HCT116 (cell line): Measurements from ENCODE around the gene CD59. TPM values are rescaled to one million over a fixed set of nuclear protein-coding genes. Genes with fewer than 3 reads are reported as not detected.

ENCODE experiments used
- ATAC-seq: fragments of 200-7000 bp; cut with Tn5 transposase; 2 replicates; pipeline ENCODE4 v1.9.1; 2020; ENCODE audit warnings: mild to moderate bottlenecking, moderate library complexity
- BruUV-seq: library from RNA; stranded (reverse); fragments of 400-500 nt; replicated peaks from 2 replicates; lab custom pipeline; 2021; lab: Mats Ljungman, UMichigan
- CTCF ChIA-PET: fragments of 300-600 bp; sonication (Branson Sonifier 250); formaldehyde crosslinking; loops from one replicate; lab custom pipeline; 2021; ENCODE audit warnings: antibody characterized with exemption; lab: Charles Lee
- POLR2A ChIA-PET: fragments of 300-600, 350-600 bp; sonication (Branson Sonifier 250); formaldehyde crosslinking; loops from one replicate; lab custom pipeline; 2021; ENCODE audit warnings: antibody characterized with exemption; lab: Charles Lee
- RAD21 ChIA-PET, 2 experiments: fragments of 300-600 bp; sonication (Branson Sonifier 250); formaldehyde crosslinking; loops; one replicate each; lab custom pipeline; 2023; ENCODE audit warnings: low total read pairs in 2 of 2; ENCODE audit not compliant: uncharacterized antibody in 2 of 2, unreplicated experiment in 2 of 2, low non-redundant PET in 1 of 2; lab: Charles Lee
- DNase-seq: peaks from one replicate; pipeline ENCODE4 v3.0.0-alpha.2; 2010; ENCODE audit warnings: low read depth, low spot score
- H2AFZ ChIP-seq: fragments of 200-600 bp; shearing (Covaris generic), sonication (generic); 2 replicates; pipeline ENCODE4 v1.6.1; 2017; ENCODE audit warnings: low read depth, mixed run types, mixed read lengths, antibody characterized with exemption, low read length; ENCODE audit not compliant: poor library complexity, severe bottlenecking
- H3K27ac ChIP-seq: 2 replicates; pipeline ENCODE4 v1.5.1; 2012; ENCODE audit warnings: low read depth, low read length
- H3K27me3 ChIP-seq: fragments of 200-600 bp; sonication (generic); 2 replicates; pipeline ENCODE4 v1.6.1; 2016; ENCODE audit warnings: mixed run types, low read length, mixed read lengths; ENCODE audit not compliant: insufficient read depth
- H3K36me3 ChIP-seq, 2 experiments: fragments of 200-500 bp in 1 of 2; fragments of 200-600 bp in 1 of 2; sonication (Bioruptor generic) in 1 of 2; sonication (generic) in 1 of 2; 2 replicates each; pipeline versions ENCODE4 v1.5.1 to v1.6.1; 2014 to 2016; ENCODE audit warnings: low read length in 2 of 2, inconsistent platforms in 1 of 2, mixed read lengths in 1 of 2, mixed run types in 1 of 2; ENCODE audit not compliant: insufficient read depth in 2 of 2, control insufficient read depth in 1 of 2
- H3K4me1 ChIP-seq, 2 experiments: fragments of 200-600 bp in 1 of 2; sonication (generic) in 1 of 2; 2 replicates each; pipeline versions ENCODE4 v1.5.1 to v1.6.1; 2012 to 2017; ENCODE audit warnings: low read length in 2 of 2, inconsistent platforms in 1 of 2, mild to moderate bottlenecking in 1 of 2, mixed read lengths in 1 of 2, mixed run types in 1 of 2, moderate library complexity in 1 of 2; ENCODE audit not compliant: insufficient read depth in 2 of 2, control insufficient read depth in 1 of 2
- H3K4me2 ChIP-seq: fragments of 200-600 bp; sonication (generic); 2 replicates; pipeline ENCODE4 v1.6.1; 2017; ENCODE audit warnings: mixed run types, low read length, mixed read lengths
- H3K4me3 ChIP-seq, 2 experiments: fragments of 200-600 bp in 1 of 2; sonication (generic) in 1 of 2; replicated peaks in 1 of 2; 2 replicates each; pipeline ENCODE4 v1.5.1; 2011 to 2016; ENCODE audit warnings: low read length in 2 of 2, control low read depth in 1 of 2, low read depth in 1 of 2, mild to moderate bottlenecking in 1 of 2, mixed read lengths in 1 of 2, mixed run types in 1 of 2
- H3K79me2 ChIP-seq: fragments of 200-600 bp; sonication (generic); 2 replicates; pipeline ENCODE4 v1.6.1; 2017; ENCODE audit warnings: mild to moderate bottlenecking, mixed run types, low read length, moderate library complexity, mixed read lengths; ENCODE audit not compliant: insufficient read depth
- H3K9ac ChIP-seq: fragments of 200-600 bp; sonication (generic); 2 replicates; pipeline ENCODE4 v1.6.1; 2016; ENCODE audit warnings: low read length, mixed read lengths
- H3K9me2 ChIP-seq: fragments of 200-600 bp; sonication (generic), shearing (Covaris generic); 2 replicates; pipeline ENCODE4 v1.6.1; 2017; ENCODE audit warnings: mixed run types, mild to moderate bottlenecking, moderate library complexity; ENCODE audit not compliant: insufficient read depth
- H3K9me3 ChIP-seq, 2 experiments: fragments of 200-500 bp in 1 of 2; fragments of 200-600 bp in 1 of 2; sonication (Bioruptor generic) in 1 of 2; sonication (generic) in 1 of 2; 2 replicates each; pipeline ENCODE4 v1.6.1; 2014 to 2017; ENCODE audit warnings: low read length in 2 of 2, mixed read lengths in 2 of 2, inconsistent platforms in 1 of 2, low read depth in 1 of 2, mild to moderate bottlenecking in 1 of 2, mixed run types in 1 of 2, moderate library complexity in 1 of 2; ENCODE audit not compliant: control insufficient read depth in 1 of 2, insufficient read depth in 1 of 2
- H4K20me1 ChIP-seq: fragments of 200-600 bp; sonication (generic), shearing (Covaris generic); 2 replicates; pipeline ENCODE4 v1.6.1; 2017; ENCODE audit warnings: mixed run types, mild to moderate bottlenecking, moderate library complexity; ENCODE audit not compliant: insufficient read depth
- FOSL1 ChIP-seq: IDR thresholded peaks from 2 replicates; pipeline ENCODE4 v1.6.1; 2012; ENCODE audit warnings: low read depth
- REST ChIP-seq: IDR thresholded peaks from 2 replicates; pipeline ENCODE4 v1.6.1; 2012; ENCODE audit warnings: low read depth
- intact Hi-C: fragments of 100-400 bp; cut with micrococcal nuclease; formaldehyde crosslinking; loops from 2 replicates; pipeline ENCODE4 v1.10.0; 2022
- total RNA-seq: library from RNA; stranded (reverse); gene quantifications from one replicate; pipeline ENCODE4 v1.2.1, GENCODE V29; 2021; ENCODE audit not compliant: unreplicated experiment
- TF ChIP-seq, protein P1 (sequence below), 3 experiments: fragments of 200-600 bp in 1 of 3; sonication (generic) in 1 of 3; IDR thresholded peaks in 2 of 3; conservative IDR thresholded peaks in 1 of 3; 2 replicates each; pipeline ENCODE4 v1.5.1; 2012 to 2017; ENCODE audit warnings: low read depth in 2 of 3, low read length in 2 of 3, antibody characterized with exemption in 1 of 3, borderline replicate concordance in 1 of 3, control low read depth in 1 of 3, mild to moderate bottlenecking in 1 of 3, mixed read lengths in 1 of 3, mixed run types in 1 of 3, moderate library complexity in 1 of 3; ENCODE audit not compliant: insufficient read depth in 1 of 3

CD59 gene
- total RNA-seq, 1 experiment from 2014 or later, result 122 TPM

DNA sequence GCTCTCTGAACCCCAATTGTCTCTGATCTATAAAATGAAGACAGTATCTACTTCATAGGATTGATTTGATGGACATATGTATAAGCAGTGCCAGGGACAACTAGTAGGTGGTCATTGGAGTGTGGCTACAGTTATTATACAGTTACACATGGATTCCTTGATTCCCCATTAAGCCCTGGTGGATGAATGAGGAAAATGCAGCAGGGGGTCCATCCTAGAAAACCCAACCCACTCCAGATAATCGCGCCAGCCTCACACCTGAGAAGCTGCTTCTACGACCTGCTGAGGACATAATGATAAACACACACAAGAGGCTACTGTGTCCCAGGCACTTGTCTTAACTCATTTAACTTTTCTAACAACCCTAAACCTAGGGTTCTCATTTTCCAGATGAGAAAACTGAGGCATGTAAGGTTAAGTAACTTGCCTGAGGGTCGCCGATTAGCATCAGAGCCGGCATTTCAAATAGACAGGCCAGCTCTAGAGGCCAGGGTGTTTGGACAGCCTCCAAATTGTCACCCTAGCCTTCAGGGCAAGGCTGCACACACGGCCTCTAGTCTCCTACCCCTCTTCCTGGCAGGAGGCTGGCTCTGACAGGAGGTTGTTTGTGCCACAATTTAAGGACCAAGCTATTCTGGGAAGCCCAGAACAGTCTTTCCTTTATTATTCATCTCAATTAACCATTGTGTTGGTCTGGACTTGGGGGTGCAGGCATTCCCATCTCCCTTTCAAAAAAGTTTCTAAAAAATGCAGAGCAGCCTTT lies 31.8 kb downstream of the CD59 start:
- RAD21 ChIA-PET, result no interaction called here
- no peaks in the 10 kb centered on the region for H3K9me3 ChIP-seq
- no peaks in the 10 kb centered on the region for H3K79me2 ChIP-seq
- no peaks in the 10 kb centered on the region; the same call in 1 of the 2 replicates for H4K20me1 ChIP-seq
- POLR2A ChIA-PET, result interaction anchor here (1.3 to 4.6 kb wide), 2 partner anchors 14 kb away, joined by 3 to 38 read pairs; no protein-coding TSS in a partner anchor
- no peak overlapping the region for H3K27ac ChIP-seq
- no peaks in the 10 kb centered on the region for H3K9me2 ChIP-seq
- H3K36me3 ChIP-seq, result peaks cover 10 to 17% of the 10 kb centered on the region in 2 experiments; a peak in 2 of 4 replicates
- H3K9ac ChIP-seq, result peak overlapping the region; percentile 32; the same call in 1 of the 2 replicates
- intact Hi-C loops, result loop anchor here (5.0 kb wide), 1 partner anchor 33 kb away; the partner anchor contains the start of gene CD59
- peak overlapping the region; percentile 56 for H3K4me2 ChIP-seq
- H2AFZ ChIP-seq, result no peak overlapping the region
- peaks cover 10 to 60% of the 10 kb centered on the region in 2 experiments for H3K4me1 ChIP-seq
- DNase-seq (no peak), ATAC-seq (no peak)
- TF ChIP-seq REST (no peak), FOSL1 (no peak)
- TF ChIP-seq, protein P1, sequence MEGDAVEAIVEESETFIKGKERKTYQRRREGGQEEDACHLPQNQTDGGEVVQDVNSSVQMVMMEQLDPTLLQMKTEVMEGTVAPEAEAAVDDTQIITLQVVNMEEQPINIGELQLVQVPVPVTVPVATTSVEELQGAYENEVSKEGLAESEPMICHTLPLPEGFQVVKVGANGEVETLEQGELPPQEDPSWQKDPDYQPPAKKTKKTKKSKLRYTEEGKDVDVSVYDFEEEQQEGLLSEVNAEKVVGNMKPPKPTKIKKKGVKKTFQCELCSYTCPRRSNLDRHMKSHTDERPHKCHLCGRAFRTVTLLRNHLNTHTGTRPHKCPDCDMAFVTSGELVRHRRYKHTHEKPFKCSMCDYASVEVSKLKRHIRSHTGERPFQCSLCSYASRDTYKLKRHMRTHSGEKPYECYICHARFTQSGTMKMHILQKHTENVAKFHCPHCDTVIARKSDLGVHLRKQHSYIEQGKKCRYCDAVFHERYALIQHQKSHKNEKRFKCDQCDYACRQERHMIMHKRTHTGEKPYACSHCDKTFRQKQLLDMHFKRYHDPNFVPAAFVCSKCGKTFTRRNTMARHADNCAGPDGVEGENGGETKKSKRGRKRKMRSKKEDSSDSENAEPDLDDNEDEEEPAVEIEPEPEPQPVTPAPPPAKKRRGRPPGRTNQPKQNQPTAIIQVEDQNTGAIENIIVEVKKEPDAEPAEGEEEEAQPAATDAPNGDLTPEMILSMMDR (IDR thresholded peaks at IDR 0.05 in 2 of 3, conservative IDR thresholded peaks at IDR 0.05 in 1 of 3; ENCODE audit: borderline replicate concordance in 1 of 3, insufficient read depth in 1 of 3, low read depth in 2 of 3, low read length in 2 of 3), result peak in 2 of 3 experiments; percentile 2 to 26; a peak in 1 of 6 replicates
- H3K27me3 ChIP-seq, result no peaks in the 10 kb centered on the region
- H3K4me3 ChIP-seq, result no peak overlapping the region
- CTCF ChIA-PET, result interaction anchor here (1.3 to 3.7 kb wide), 2 partner anchors 11 to 38 kb away, joined by 7 to 15 read pairs; no protein-coding TSS in a partner anchor
- BruUV-seq, result no TSS peak
